ENCODE measurements around the gene WT1. TPM values are rescaled to one million over a fixed set of nuclear protein-coding genes. Genes with fewer than 3 reads are reported as not detected.

WT1 gene
- total RNA-seq, 1 donor, result under 0.01 TPM

GRCh38 chr11:32439501-32440210, 4.3 kb upstream of the WT1 start:
- no peaks in the 10 kb centered on the region for H3K36me3 ChIP-seq (ENCODE audit: insufficient read depth, low read length)
- no peak overlapping the region for H3K4me3 ChIP-seq (ENCODE audit: insufficient read depth, low read length)
- H3K4me1 ChIP-seq (ENCODE audit: insufficient read depth, low read length), result no peaks in the 10 kb centered on the region
- peaks cover 77% of the 10 kb centered on the region for H3K27me3 ChIP-seq (ENCODE audit: insufficient read depth, low read length)
- no peak overlapping the region for H3K27ac ChIP-seq (ENCODE audit: low read depth, low read length)
- H4K20me1 ChIP-seq (ENCODE audit: insufficient read depth, low read length), result no peaks in the 10 kb centered on the region
- TF ChIP-seq CTCF (IDR thresholded peaks at IDR 0.05; ENCODE audit: extremely low read depth, low read depth, low read length), result no peak
- no peak for DNase-seq (ENCODE audit: insufficient read length, low spot score, missing footprints)
- no peak overlapping the region for H2AFZ ChIP-seq (ENCODE audit: low read length)
- H3K4me2 ChIP-seq (ENCODE audit: insufficient read depth, low read length), result no peak overlapping the region
- no peaks in the 10 kb centered on the region for H3K9me3 ChIP-seq (ENCODE audit: low read depth, low read length)
- H3K79me2 ChIP-seq (ENCODE audit: insufficient read depth, low read length), result no peaks in the 10 kb centered on the region

GRCh38 chr11:32438866-32439489, 3.6 kb upstream of the WT1 start:
- no peak overlapping the region for H2AFZ ChIP-seq (ENCODE audit: low read length)

GRCh38 chr11:32438346-32438865, 3.1 kb upstream of the WT1 start:
- Histone ChIP-seq H2AFZ (ENCODE audit: low read length) (no peak overlapping the region), H3K27ac (ENCODE audit: low read depth, low read length) (no peak overlapping the region), H3K4me2 (ENCODE audit: insufficient read depth, low read length) (no peak overlapping the region), H3K4me3 (ENCODE audit: insufficient read depth, low read length) (no peak overlapping the region), H3K4me1 (ENCODE audit: insufficient read depth, low read length) (no peaks in the 10 kb centered on the region), H3K79me2 (ENCODE audit: insufficient read depth, low read length) (no peaks in the 10 kb centered on the region), H4K20me1 (ENCODE audit: insufficient read depth, low read length) (no peaks in the 10 kb centered on the region), H3K9me3 (ENCODE audit: low read depth, low read length) (no peaks in the 10 kb centered on the region), H3K27me3 (ENCODE audit: insufficient read depth, low read length) (peaks cover 90% of the 10 kb centered on the region), H3K36me3 (ENCODE audit: insufficient read depth, low read length) (no peaks in the 10 kb centered on the region)
- no peak for TF ChIP-seq CTCF (IDR thresholded peaks at IDR 0.05; ENCODE audit: extremely low read depth, low read depth, low read length)
- no peak for DNase-seq (ENCODE audit: insufficient read length, low spot score, missing footprints)

More at GRCh38 chr11:32438866-32439489, 3.6 kb upstream of the WT1 start:
- no peak for DNase-seq (ENCODE audit: insufficient read length, low spot score, missing footprints)
- no peaks in the 10 kb centered on the region for H3K36me3 ChIP-seq (ENCODE audit: insufficient read depth, low read length)
- no peak overlapping the region for H3K4me2 ChIP-seq (ENCODE audit: insufficient read depth, low read length)
- peaks cover 84% of the 10 kb centered on the region for H3K27me3 ChIP-seq (ENCODE audit: insufficient read depth, low read length)
- H3K79me2 ChIP-seq (ENCODE audit: insufficient read depth, low read length), result no peaks in the 10 kb centered on the region
- no peaks in the 10 kb centered on the region for H4K20me1 ChIP-seq (ENCODE audit: insufficient read depth, low read length)
- H3K27ac ChIP-seq (ENCODE audit: low read depth, low read length), result no peak overlapping the region
- H3K4me3 ChIP-seq (ENCODE audit: insufficient read depth, low read length), result no peak overlapping the region
- H3K9me3 ChIP-seq (ENCODE audit: low read depth, low read length), result no peaks in the 10 kb centered on the region
- TF ChIP-seq CTCF (IDR thresholded peaks at IDR 0.05; ENCODE audit: extremely low read depth, low read depth, low read length), result no peak
- H3K4me1 ChIP-seq (ENCODE audit: insufficient read depth, low read length), result no peaks in the 10 kb centered on the region

Measured in osteoblast (primary cell).